ENCODE measurements around the gene CEP19.
A peak's percentile ranks its signal among the peaks of the same experiment; 100 is the strongest.

Gene CEP19

GRCh38 chr3:196666001-196666867 is 45.8 kb downstream of the CEP19 start:
- peak; percentile 76 for DNase-seq (ENCODE audit: low read depth)

- peak; percentile 96 for DNase-seq (ENCODE audit: low read depth)
Measured at GRCh38 chr3:196662711-196663571, 49.1 kb downstream of the CEP19 start.

- DNase-seq (ENCODE audit: low read depth), result no peak
Measured at GRCh38 chr3:196662033-196662432, 50.0 kb downstream of the CEP19 start.

- no peak for DNase-seq (ENCODE audit: low read depth)
Measured at GRCh38 chr3:196661400-196661799, 50.6 kb downstream of the CEP19 start.

- no peak for DNase-seq (ENCODE audit: low read depth)
Measured at GRCh38 chr3:196660381-196661166, 51.5 kb downstream of the CEP19 start.

- DNase-seq (ENCODE audit: low read depth), result no peak
Measured at GRCh38 chr3:196659901-196660351, 52.1 kb downstream of the CEP19 start.

Measured in amniotic epithelial cell (primary cell).